KMS-11 (cell line): Measurements from ENCODE around the gene CACNG8.

Experiments
- H2AFZ ChIP-seq: fragments of 200-600 bp; sonication (generic); 2 replicates; pipeline ENCODE4 v1.6.1; 2016; ENCODE audit warnings: antibody characterized with exemption, mixed run types, low read depth
- H3K27ac ChIP-seq: fragments of 200-600 bp; sonication (generic); 2 replicates; pipeline ENCODE4 v1.6.1; 2016; ENCODE audit warnings: mild to moderate bottlenecking, mixed run types
- H3K27me3 ChIP-seq: fragments of 200-600 bp; sonication (generic); 2 replicates; pipeline ENCODE4 v1.6.1; 2017; ENCODE audit warnings: mild to moderate bottlenecking, low read depth, mixed run types, moderate library complexity; ENCODE audit not compliant: insufficient read depth
- H3K36me3 ChIP-seq: fragments of 200-600 bp; sonication (generic); 2 replicates; pipeline ENCODE4 v1.6.1; 2017; ENCODE audit warnings: mild to moderate bottlenecking, mixed run types; ENCODE audit not compliant: insufficient read depth
- H3K4me1 ChIP-seq: fragments of 200-600 bp; sonication (generic); 2 replicates; pipeline ENCODE4 v1.6.1; 2016; ENCODE audit warnings: mild to moderate bottlenecking, low read depth, mixed run types; ENCODE audit not compliant: poor library complexity, severe bottlenecking
- H3K4me2 ChIP-seq: fragments of 200-600 bp; sonication (generic); 2 replicates; pipeline ENCODE4 v1.7.0; 2016; ENCODE audit warnings: mild to moderate bottlenecking, mixed run types
- H3K4me3 ChIP-seq: fragments of 200-600 bp; sonication (generic); IDR thresholded peaks from 2 replicates; pipeline ENCODE4 v1.6.1; 2017; ENCODE audit warnings: low read depth, low read length, mixed read lengths; ENCODE audit not compliant: insufficient read depth
- H3K79me2 ChIP-seq: fragments of 200-600 bp; sonication (generic); 2 replicates; pipeline ENCODE4 v1.6.1; 2016; ENCODE audit warnings: low read depth, mixed run types; ENCODE audit not compliant: insufficient read depth
- H3K9ac ChIP-seq: fragments of 200-600 bp; sonication (generic); 2 replicates; pipeline ENCODE4 v1.6.1; 2016; ENCODE audit warnings: mild to moderate bottlenecking, mixed run types
- H4K20me1 ChIP-seq: fragments of 200-600 bp; sonication (generic); 2 replicates; pipeline ENCODE4 v1.6.1; 2016; ENCODE audit warnings: mild to moderate bottlenecking, mixed run types; ENCODE audit not compliant: insufficient read depth
- TF ChIP-seq, protein P1 (sequence below): fragments of 200-600 bp; sonication (generic); conservative IDR thresholded peaks from 2 replicates; pipeline ENCODE4 v1.6.1; 2017; ENCODE audit warnings: low read depth, mild to moderate bottlenecking, antibody characterized with exemption, low read length, moderate library complexity, mixed read lengths

The CACNG8 gene

GRCh38 chr19:53927739-53928138, 35.0 kb upstream of the CACNG8 start:
- no peak overlapping the region for H3K9ac ChIP-seq
- H3K27ac ChIP-seq = no peak overlapping the region
- H2AFZ ChIP-seq = no peak overlapping the region
- peaks cover 5% of the 10 kb centered on the region; the same call in 1 of the 2 replicates for H3K27me3 ChIP-seq
- no peaks in the 10 kb centered on the region for H3K4me1 ChIP-seq
- H3K79me2 ChIP-seq = no peaks in the 10 kb centered on the region
- no peaks in the 10 kb centered on the region for H3K36me3 ChIP-seq
- no peaks in the 10 kb centered on the region for H4K20me1 ChIP-seq
- H3K4me3 ChIP-seq = no peak overlapping the region
- TF ChIP-seq, protein P1, sequence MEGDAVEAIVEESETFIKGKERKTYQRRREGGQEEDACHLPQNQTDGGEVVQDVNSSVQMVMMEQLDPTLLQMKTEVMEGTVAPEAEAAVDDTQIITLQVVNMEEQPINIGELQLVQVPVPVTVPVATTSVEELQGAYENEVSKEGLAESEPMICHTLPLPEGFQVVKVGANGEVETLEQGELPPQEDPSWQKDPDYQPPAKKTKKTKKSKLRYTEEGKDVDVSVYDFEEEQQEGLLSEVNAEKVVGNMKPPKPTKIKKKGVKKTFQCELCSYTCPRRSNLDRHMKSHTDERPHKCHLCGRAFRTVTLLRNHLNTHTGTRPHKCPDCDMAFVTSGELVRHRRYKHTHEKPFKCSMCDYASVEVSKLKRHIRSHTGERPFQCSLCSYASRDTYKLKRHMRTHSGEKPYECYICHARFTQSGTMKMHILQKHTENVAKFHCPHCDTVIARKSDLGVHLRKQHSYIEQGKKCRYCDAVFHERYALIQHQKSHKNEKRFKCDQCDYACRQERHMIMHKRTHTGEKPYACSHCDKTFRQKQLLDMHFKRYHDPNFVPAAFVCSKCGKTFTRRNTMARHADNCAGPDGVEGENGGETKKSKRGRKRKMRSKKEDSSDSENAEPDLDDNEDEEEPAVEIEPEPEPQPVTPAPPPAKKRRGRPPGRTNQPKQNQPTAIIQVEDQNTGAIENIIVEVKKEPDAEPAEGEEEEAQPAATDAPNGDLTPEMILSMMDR = no peak
- no peak overlapping the region for H3K4me2 ChIP-seq

- Histone ChIP-seq H3K27ac (no peak overlapping the region), H3K4me3 (no peak overlapping the region), H3K4me2 (no peak overlapping the region), H3K36me3 (no peaks in the 10 kb centered on the region), H4K20me1 (no peaks in the 10 kb centered on the region), H3K79me2 (no peaks in the 10 kb centered on the region), H2AFZ (no peak overlapping the region), H3K9ac (no peak overlapping the region), H3K27me3 (no peaks in the 10 kb centered on the region; the same call in 1 of the 2 replicates), H3K4me1 (no peaks in the 10 kb centered on the region)
- TF ChIP-seq, protein P1 = no peak
These were observed 26.7 kb upstream of the CACNG8 start for GRCh38 chr19:53936029-53936428.

- Histone ChIP-seq H2AFZ (no peak overlapping the region), H3K4me3 (no peak overlapping the region), H4K20me1 (no peaks in the 10 kb centered on the region), H3K79me2 (no peaks in the 10 kb centered on the region), H3K4me1 (no peaks in the 10 kb centered on the region), H3K9ac (no peak overlapping the region), H3K4me2 (no peak overlapping the region), H3K36me3 (no peaks in the 10 kb centered on the region), H3K27me3 (no peaks in the 10 kb centered on the region; the same call in 1 of the 2 replicates), H3K27ac (no peak overlapping the region)
- TF ChIP-seq, protein P1 = no peak
These were observed 20.5 kb upstream of the CACNG8 start for GRCh38 chr19:53942001-53942786.

DNA sequence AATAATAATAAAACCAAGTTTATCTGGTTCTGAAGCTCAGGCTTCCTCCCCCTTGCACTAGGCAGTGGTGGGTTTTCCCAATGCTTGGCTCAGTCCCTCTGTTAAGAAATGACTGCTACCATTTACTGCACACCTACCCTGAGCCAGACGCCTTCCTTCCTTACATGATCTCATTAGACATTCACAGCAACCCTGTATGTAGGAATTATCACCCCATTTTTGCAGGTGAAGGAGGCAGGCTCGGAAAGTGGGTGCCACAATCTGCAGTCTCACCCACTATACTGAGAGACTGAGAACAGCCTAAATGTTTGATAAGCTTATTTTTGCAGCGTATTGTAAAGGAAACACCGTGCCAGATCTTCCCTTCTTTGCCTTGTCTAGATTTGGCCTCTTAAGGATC, 18.3 kb upstream of the CACNG8 start:
- Histone ChIP-seq H3K27ac (no peak overlapping the region), H3K4me2 (no peak overlapping the region), H3K27me3 (no peaks in the 10 kb centered on the region; the same call in 1 of the 2 replicates), H4K20me1 (no peaks in the 10 kb centered on the region), H3K4me1 (no peaks in the 10 kb centered on the region), H2AFZ (no peak overlapping the region), H3K4me3 (no peak overlapping the region), H3K9ac (no peak overlapping the region), H3K79me2 (no peaks in the 10 kb centered on the region), H3K36me3 (no peaks in the 10 kb centered on the region)
- TF ChIP-seq, protein P1 = no peak
